OCI-LY1 (cell line): ENCODE results near the gene SDC1.

Source experiments
- EZH2 ChIP-seq: fragments of 200-600 bp; sonication (generic), shearing (Covaris generic); IDR thresholded peaks from 2 replicates; pipeline ENCODE4 v1.8.0; 2017; ENCODE audit warnings: borderline replicate concordance, mixed run types, mild to moderate bottlenecking, antibody characterized with exemption, low read length, moderate library complexity, mixed read lengths
- TF ChIP-seq, protein P1 (sequence below): fragments of 200-600 bp; sonication (generic), shearing (Covaris generic); IDR thresholded peaks from 2 replicates; pipeline ENCODE4 v1.5.1; 2017; ENCODE audit warnings: mild to moderate bottlenecking, antibody characterized with exemption, low read length, moderate library complexity, mixed read lengths

DNA sequence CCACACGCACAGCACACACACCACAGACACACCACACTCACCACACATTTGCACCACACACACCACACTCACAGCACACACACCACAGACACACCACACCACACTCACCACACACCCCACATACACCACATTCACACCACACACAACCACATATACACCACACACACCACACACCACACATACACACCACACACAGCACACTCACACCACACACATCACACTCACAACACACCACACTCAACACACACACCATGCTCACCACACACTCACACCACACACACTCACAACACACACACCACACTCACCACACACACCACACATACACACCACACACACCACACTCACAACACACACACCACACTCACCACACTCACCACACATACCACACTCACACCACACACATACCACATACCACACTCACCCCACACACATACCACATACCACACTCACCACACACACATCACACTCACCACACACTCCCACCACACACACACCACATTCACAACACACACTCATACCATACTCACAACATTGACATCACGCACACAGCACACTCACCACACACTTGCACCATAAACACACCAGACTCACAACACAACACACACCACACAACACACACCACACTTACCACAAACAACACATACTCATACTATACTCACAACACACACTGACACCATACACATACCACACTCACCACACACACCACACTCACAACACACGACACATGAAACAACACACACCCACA lies 60.0 kb downstream of the SDC1 start:
- TF ChIP-seq, protein P1, sequence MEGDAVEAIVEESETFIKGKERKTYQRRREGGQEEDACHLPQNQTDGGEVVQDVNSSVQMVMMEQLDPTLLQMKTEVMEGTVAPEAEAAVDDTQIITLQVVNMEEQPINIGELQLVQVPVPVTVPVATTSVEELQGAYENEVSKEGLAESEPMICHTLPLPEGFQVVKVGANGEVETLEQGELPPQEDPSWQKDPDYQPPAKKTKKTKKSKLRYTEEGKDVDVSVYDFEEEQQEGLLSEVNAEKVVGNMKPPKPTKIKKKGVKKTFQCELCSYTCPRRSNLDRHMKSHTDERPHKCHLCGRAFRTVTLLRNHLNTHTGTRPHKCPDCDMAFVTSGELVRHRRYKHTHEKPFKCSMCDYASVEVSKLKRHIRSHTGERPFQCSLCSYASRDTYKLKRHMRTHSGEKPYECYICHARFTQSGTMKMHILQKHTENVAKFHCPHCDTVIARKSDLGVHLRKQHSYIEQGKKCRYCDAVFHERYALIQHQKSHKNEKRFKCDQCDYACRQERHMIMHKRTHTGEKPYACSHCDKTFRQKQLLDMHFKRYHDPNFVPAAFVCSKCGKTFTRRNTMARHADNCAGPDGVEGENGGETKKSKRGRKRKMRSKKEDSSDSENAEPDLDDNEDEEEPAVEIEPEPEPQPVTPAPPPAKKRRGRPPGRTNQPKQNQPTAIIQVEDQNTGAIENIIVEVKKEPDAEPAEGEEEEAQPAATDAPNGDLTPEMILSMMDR, result no peak
- no peak for TF ChIP-seq EZH2
